CD8-positive, alpha-beta memory T cell (primary cell): ENCODE data around the gene WASHC4. TPM values are rescaled to one million over a fixed set of nuclear protein-coding genes. Genes with fewer than 3 reads are reported as not detected.
A peak's percentile ranks its signal among the peaks of the same experiment; 100 is the strongest.

Experiments used
- CTCF ChIA-PET: fragments of 350-600 bp; sonication (Branson Sonifier 250); formaldehyde crosslinking; loops from one replicate; lab custom pipeline; 2021; ENCODE audit warnings: antibody characterized with exemption; lab: Charles Lee
- POLR2A ChIA-PET: fragments of 350-600 bp; sonication (Branson Sonifier 250); formaldehyde crosslinking; loops from one replicate; lab custom pipeline; 2021; ENCODE audit warnings: antibody characterized with exemption; lab: Charles Lee
- DNase-seq, 5 donors: peaks; one replicate each; pipeline versions ENCODE4 v3.0.0 to v3.0.0-alpha.2; 2020 to 2022; ENCODE audit warnings: mixed read lengths in 1 of 5
- H3K27ac ChIP-seq: one replicate; pipeline ENCODE4 v1.7.0; 2013; ENCODE audit warnings: low read depth, mild to moderate bottlenecking, low read length, moderate library complexity
- H3K27me3 ChIP-seq: 2 replicates; pipeline ENCODE4 v1.7.0; 2013; ENCODE audit warnings: low read length, mild to moderate bottlenecking; ENCODE audit not compliant: insufficient read depth, poor library complexity, severe bottlenecking
- H3K36me3 ChIP-seq: 2 replicates; pipeline ENCODE4 v1.7.0; 2013; ENCODE audit warnings: mild to moderate bottlenecking, low read length, moderate library complexity; ENCODE audit not compliant: insufficient read depth
- H3K4me1 ChIP-seq: 2 replicates; pipeline ENCODE4 v1.7.0; 2013; ENCODE audit warnings: mild to moderate bottlenecking, low read length, moderate library complexity; ENCODE audit not compliant: insufficient read depth
- H3K4me3 ChIP-seq: 2 replicates; pipeline ENCODE4 v1.7.0; 2013; ENCODE audit warnings: mild to moderate bottlenecking, low read length
- H3K9me3 ChIP-seq: 2 replicates; pipeline ENCODE4 v1.7.0; 2013; ENCODE audit warnings: mild to moderate bottlenecking, low read length
- H3K27ac Mint-ChIP-seq, 8 donors: one replicate each; pipeline ENCODE4 v1.8.0; 2020 to 2021; ENCODE audit warnings: mixed read lengths in 8 of 8, mild to moderate bottlenecking in 6 of 8, inconsistent platforms in 3 of 8, moderate library complexity in 3 of 8
- H3K27me3 Mint-ChIP-seq, 2 donors: one replicate each; pipeline ENCODE4 v1.8.0; 2020 to 2021; ENCODE audit warnings: mixed read lengths in 2 of 2, mild to moderate bottlenecking in 1 of 2, moderate library complexity in 1 of 2
- H3K36me3 Mint-ChIP-seq, 3 donors: one replicate each; pipeline ENCODE4 v1.8.0; 2020 to 2021; ENCODE audit warnings: mixed read lengths in 3 of 3, inconsistent platforms in 1 of 3, mild to moderate bottlenecking in 1 of 3
- H3K4me1 Mint-ChIP-seq, 3 donors: one replicate each; pipeline ENCODE4 v1.8.0; 2020 to 2021; ENCODE audit warnings: mixed read lengths in 3 of 3, inconsistent platforms in 1 of 3, mild to moderate bottlenecking in 1 of 3
- H3K4me3 Mint-ChIP-seq, 7 donors: one replicate each; pipeline ENCODE4 v1.8.0; 2020 to 2021; ENCODE audit warnings: mixed read lengths in 7 of 7, mild to moderate bottlenecking in 6 of 7, moderate library complexity in 4 of 7, inconsistent platforms in 2 of 7
- H3K9me3 Mint-ChIP-seq, 5 donors: one replicate each; pipeline ENCODE4 v1.8.0; 2020 to 2022; ENCODE audit warnings: mixed read lengths in 5 of 5, mild to moderate bottlenecking in 3 of 5, moderate library complexity in 2 of 5, inconsistent platforms in 1 of 5
- polyA plus RNA-seq: library from polyadenylated mRNA; unstranded; fragments of 300-500 nt; fragmentation: Illumina TruSeq; gene quantifications from one replicate; pipeline ENCODE4 v1.2.3, GENCODE V29; 2021
- total RNA-seq, 2 experiments: library from RNA; stranded (reverse); gene quantifications; one replicate each; pipeline ENCODE4 v1.2.3, GENCODE V29; 2021

The WASHC4 gene
- total and polyA plus RNA-seq, 3 experiments from 2014 or later, result 24.6 to 37.8 (median 34.3) TPM

GRCh38 chr12:105099356-105099755, 8.2 kb upstream of the WASHC4 start:
- no peak overlapping the region for H3K27ac Mint-ChIP-seq
- Histone ChIP-seq H3K9me3 (no peaks in the 10 kb centered on the region), H3K4me1 (no peaks in the 10 kb centered on the region), H3K36me3 (no peaks in the 10 kb centered on the region), H3K4me3 (no peak overlapping the region), H3K27ac (no peak overlapping the region), H3K27me3 (no peaks in the 10 kb centered on the region)
- peaks cover 6 to 22% (median 19%) of the 10 kb centered on the region in 5 donors for H3K9me3 Mint-ChIP-seq
- no peak overlapping the region for H3K4me3 Mint-ChIP-seq
- CTCF ChIA-PET, result no interaction called here
- H3K36me3 Mint-ChIP-seq, result peaks cover 0 to 9% (median 0%) of the 10 kb centered on the region in 3 donors
- H3K4me1 Mint-ChIP-seq, result no peaks in the 10 kb centered on the region
- no peak for DNase-seq
- H3K27me3 Mint-ChIP-seq, result peaks cover 3 to 55% of the 10 kb centered on the region in 2 donors
- POLR2A ChIA-PET, result no interaction called here

GRCh38 chr12:105100207-105100985, 7.1 kb upstream of the WASHC4 start:
- ChIA-PET CTCF (no interaction called here), POLR2A (no interaction called here)
- Histone ChIP-seq H3K27me3 (no peaks in the 10 kb centered on the region), H3K4me3 (no peak overlapping the region), H3K4me1 (no peaks in the 10 kb centered on the region), H3K36me3 (no peaks in the 10 kb centered on the region), H3K27ac (no peak overlapping the region), H3K9me3 (no peaks in the 10 kb centered on the region)
- peaks cover 0 to 9% (median 0%) of the 10 kb centered on the region in 3 donors for H3K36me3 Mint-ChIP-seq
- H3K9me3 Mint-ChIP-seq, result peaks cover 6 to 18% (median 11%) of the 10 kb centered on the region in 5 donors
- no peaks in the 10 kb centered on the region for H3K4me1 Mint-ChIP-seq
- H3K27ac Mint-ChIP-seq, result no peak overlapping the region
- no peak overlapping the region for H3K4me3 Mint-ChIP-seq
- peaks cover 3 to 64% of the 10 kb centered on the region in 2 donors for H3K27me3 Mint-ChIP-seq
- DNase-seq, result no peak

- DNase-seq, result no peak
Measured at GRCh38 chr12:105100998-105101397, 6.5 kb upstream of the WASHC4 start.

GRCh38 chr12:105102673-105103072, 4.9 kb upstream of the WASHC4 start:
- H3K4me3 Mint-ChIP-seq, result no peak overlapping the region
- no peak overlapping the region for H3K27ac Mint-ChIP-seq
- H3K27me3 Mint-ChIP-seq, result peaks cover 17 to 70% of the 10 kb centered on the region in 2 donors
- Histone ChIP-seq H3K4me1 (no peaks in the 10 kb centered on the region), H3K27ac (no peak overlapping the region), H3K4me3 (no peak overlapping the region), H3K9me3 (no peaks in the 10 kb centered on the region), H3K27me3 (no peaks in the 10 kb centered on the region), H3K36me3 (no peaks in the 10 kb centered on the region)
- ChIA-PET CTCF (no interaction called here), POLR2A (no interaction called here)
- H3K4me1 Mint-ChIP-seq, result peaks cover 0 to 12% (median 9%) of the 10 kb centered on the region in 3 donors
- H3K9me3 Mint-ChIP-seq, result peaks cover 0 to 4% (median 0%) of the 10 kb centered on the region in 5 donors
- H3K36me3 Mint-ChIP-seq, result peaks cover 0 to 6% (median 0%) of the 10 kb centered on the region in 3 donors
- no peak for DNase-seq

More at GRCh38 chr12:105100998-105101397, 6.5 kb upstream of the WASHC4 start:
- ChIA-PET CTCF (no interaction called here), POLR2A (no interaction called here)
- no peaks in the 10 kb centered on the region for H3K9me3 ChIP-seq
- Mint-ChIP-seq H3K9me3 (peaks cover 5 to 14% (median 7%) of the 10 kb centered on the region in 5 donors), H3K4me3 (no peak overlapping the region), H3K27ac (no peak overlapping the region), H3K4me1 (no peaks in the 10 kb centered on the region), H3K27me3 (peaks cover 3 to 66% of the 10 kb centered on the region in 2 donors), H3K36me3 (peaks cover 0 to 8% (median 0%) of the 10 kb centered on the region in 3 donors)
- H3K27ac ChIP-seq, result no peak overlapping the region
- H3K4me1 ChIP-seq, result no peaks in the 10 kb centered on the region
- H3K27me3 ChIP-seq, result no peaks in the 10 kb centered on the region
- H3K4me3 ChIP-seq, result no peak overlapping the region
- no peaks in the 10 kb centered on the region for H3K36me3 ChIP-seq

- H3K4me1 ChIP-seq, result peaks cover 13% of the 10 kb centered on the region
- H3K9me3 Mint-ChIP-seq, result peaks cover 0 to 4% (median 0%) of the 10 kb centered on the region in 5 donors
- H3K27ac Mint-ChIP-seq, result no peak overlapping the region
- H3K4me1 Mint-ChIP-seq, result peaks cover 15 to 29% (median 25%) of the 10 kb centered on the region in 3 donors
- CTCF ChIA-PET, result no interaction called here
- DNase-seq, result no peak
- H3K4me3 ChIP-seq, result no peak overlapping the region
- no peaks in the 10 kb centered on the region for H3K27me3 ChIP-seq
- H3K9me3 ChIP-seq, result no peaks in the 10 kb centered on the region
- POLR2A ChIA-PET, result no interaction called here
- no peak overlapping the region for H3K4me3 Mint-ChIP-seq
- peaks cover 17 to 51% of the 10 kb centered on the region in 2 donors for H3K27me3 Mint-ChIP-seq
- H3K36me3 ChIP-seq, result no peaks in the 10 kb centered on the region
- no peak overlapping the region for H3K27ac ChIP-seq
- peaks cover 0 to 14% (median 0%) of the 10 kb centered on the region in 3 donors for H3K36me3 Mint-ChIP-seq
Measured at GRCh38 chr12:105104762-105105161, 2.8 kb upstream of the WASHC4 start.

GRCh38 chr12:105106621-105107020, 910 bp upstream of the WASHC4 start:
- peaks cover 22 to 39% (median 37%) of the 10 kb centered on the region in 3 donors for H3K4me1 Mint-ChIP-seq
- DNase-seq, result no peak
- ChIA-PET CTCF (no interaction called here), POLR2A (no interaction called here)
- peaks cover 0 to 19% (median 0%) of the 10 kb centered on the region in 3 donors for H3K36me3 Mint-ChIP-seq
- H3K27ac Mint-ChIP-seq, result peak overlapping the region in 4 of 8 donors; percentile 85 to 97 (median 94)
- no peak overlapping the region for H3K27ac ChIP-seq
- no peaks in the 10 kb centered on the region for H3K27me3 ChIP-seq
- H3K9me3 ChIP-seq, result no peaks in the 10 kb centered on the region
- H3K9me3 Mint-ChIP-seq, result peaks cover 0 to 4% (median 0%) of the 10 kb centered on the region in 5 donors
- H3K4me3 Mint-ChIP-seq, result peak overlapping the region; percentile 94 to 99 (median 96)
- no peaks in the 10 kb centered on the region for H3K36me3 ChIP-seq
- peak overlapping the region; percentile 74 for H3K4me3 ChIP-seq
- peaks cover 26% of the 10 kb centered on the region for H3K4me1 ChIP-seq
- peaks cover 17 to 40% of the 10 kb centered on the region in 2 donors for H3K27me3 Mint-ChIP-seq

- ChIA-PET POLR2A (no interaction called here), CTCF (no interaction called here)
- H3K36me3 ChIP-seq, result peaks cover 4% of the 10 kb centered on the region
- no peak for DNase-seq
- H3K27ac ChIP-seq, result peak overlapping the region; percentile 92
- H3K4me3 ChIP-seq, result peak overlapping the region; percentile 74
- Mint-ChIP-seq H3K4me3 (peak overlapping the region; percentile 94 to 99 (median 96)), H3K27me3 (peaks cover 17 to 36% of the 10 kb centered on the region in 2 donors), H3K27ac (peak overlapping the region; percentile 27 to 97 (median 94)), H3K36me3 (peaks cover 4 to 22% (median 4%) of the 10 kb centered on the region in 3 donors), H3K4me1 (peaks cover 26 to 44% (median 42%) of the 10 kb centered on the region in 3 donors), H3K9me3 (peaks cover 0 to 4% (median 0%) of the 10 kb centered on the region in 5 donors)
- H3K9me3 ChIP-seq, result no peaks in the 10 kb centered on the region
- no peaks in the 10 kb centered on the region for H3K27me3 ChIP-seq
- H3K4me1 ChIP-seq, result peaks cover 31% of the 10 kb centered on the region
Measured at GRCh38 chr12:105107171-105107493, 399 bp upstream of the WASHC4 start.
